SJSA1 (cell line): ENCODE measurements around the gene RAVER2. TPM values are rescaled to one million over a fixed set of nuclear protein-coding genes. Genes with fewer than 3 reads are reported as not detected.

Experiments used
- DNase-seq, 2 experiments: peaks; one replicate each; pipeline ENCODE4 v3.0.0-alpha.2; 2015 to 2020; ENCODE audit warnings: low spot score in 2 of 2, low read depth in 1 of 2
- H3K27ac ChIP-seq: fragments of 250-450 bp; sonication (Bioruptor Pico); 2 replicates; pipeline ENCODE4 v1.5.1; 2020; ENCODE audit warnings: mild to moderate bottlenecking, moderate library complexity
- H3K27me3 ChIP-seq: fragments of 250-450 bp; sonication (Bioruptor Pico); replicated peaks from 2 replicates; pipeline ENCODE4 v1.5.1; 2020; ENCODE audit warnings: mild to moderate bottlenecking, moderate library complexity
- H3K36me3 ChIP-seq: fragments of 250-450 bp; sonication (Bioruptor Pico); 2 replicates; pipeline ENCODE4 v1.5.1; 2020; ENCODE audit warnings: mild to moderate bottlenecking
- H3K4me1 ChIP-seq: fragments of 250-450 bp; sonication (Bioruptor Pico); replicated peaks from 2 replicates; pipeline ENCODE4 v1.6.1; 2021; ENCODE audit warnings: mild to moderate bottlenecking
- H3K4me3 ChIP-seq: fragments of 250-450 bp; sonication (Bioruptor Pico); 2 replicates; pipeline ENCODE4 v1.5.1; 2020; ENCODE audit warnings: mild to moderate bottlenecking
- H3K9me3 ChIP-seq: fragments of 250-450 bp; sonication (Bioruptor Pico); replicated peaks from 2 replicates; pipeline ENCODE4 v1.5.1; 2020; ENCODE audit warnings: mild to moderate bottlenecking
- total RNA-seq: library from RNA; depleted of rRNA; stranded (reverse); fragments of >200 nt; shearing (Covaris generic); gene quantifications from 2 replicates; pipeline ENCODE4 v1.2.3, GENCODE V29; 2014

Gene RAVER2
- total RNA-seq, 1 experiment from 2014 or later = 0.47 TPM

DNA sequence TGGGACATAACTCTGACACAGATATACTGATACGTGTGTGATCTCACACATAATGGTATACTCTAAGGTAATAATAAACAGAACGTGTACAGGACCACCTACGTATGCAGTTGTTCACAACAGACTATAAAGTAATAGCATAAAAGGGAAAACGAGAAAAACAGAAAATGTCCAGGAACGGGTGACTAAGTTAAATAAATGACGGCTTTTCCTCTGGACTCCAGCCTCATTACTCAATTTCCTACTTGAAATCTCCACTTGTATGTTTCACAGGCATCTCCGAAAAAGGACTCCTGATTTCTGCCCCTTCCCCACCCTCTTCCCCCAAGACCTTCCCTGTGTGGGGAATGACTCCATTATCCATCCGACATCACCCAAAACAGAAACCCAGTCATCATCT lies 126.4 kb downstream of the RAVER2 start:
- DNase-seq = no peak
- H3K4me3 ChIP-seq = no peak overlapping the region
- H3K9me3 ChIP-seq = no peaks in the 10 kb centered on the region
- no peak overlapping the region for H3K27ac ChIP-seq
- H3K36me3 ChIP-seq = peaks cover 68% of the 10 kb centered on the region
- no peaks in the 10 kb centered on the region for H3K4me1 ChIP-seq
- H3K27me3 ChIP-seq = no peaks in the 10 kb centered on the region

DNA sequence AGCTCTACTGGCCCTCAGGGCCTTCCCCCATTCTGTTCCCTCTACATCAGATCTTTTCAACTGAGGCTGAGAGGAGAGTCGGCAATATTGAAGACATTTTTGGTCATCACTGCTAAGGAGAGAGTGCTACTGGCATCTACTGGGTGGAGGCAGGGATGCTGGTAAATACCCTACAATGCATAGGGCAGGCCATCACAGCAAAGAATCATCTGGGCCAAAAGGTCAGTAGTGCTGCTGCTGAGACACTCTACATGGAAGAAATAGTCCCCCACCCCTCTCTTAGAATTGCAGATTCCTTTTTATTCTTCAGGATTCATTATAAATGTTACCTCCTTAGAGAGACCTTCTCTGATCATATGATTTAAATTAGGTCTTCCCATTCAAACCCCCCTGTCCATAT lies 127.2 kb downstream of the RAVER2 start:
- no peaks in the 10 kb centered on the region for H3K9me3 ChIP-seq
- H3K4me1 ChIP-seq = no peaks in the 10 kb centered on the region
- H3K27me3 ChIP-seq = no peaks in the 10 kb centered on the region
- no peak for DNase-seq
- H3K4me3 ChIP-seq = no peak overlapping the region
- H3K27ac ChIP-seq = no peak overlapping the region
- H3K36me3 ChIP-seq = peaks cover 66% of the 10 kb centered on the region

DNA sequence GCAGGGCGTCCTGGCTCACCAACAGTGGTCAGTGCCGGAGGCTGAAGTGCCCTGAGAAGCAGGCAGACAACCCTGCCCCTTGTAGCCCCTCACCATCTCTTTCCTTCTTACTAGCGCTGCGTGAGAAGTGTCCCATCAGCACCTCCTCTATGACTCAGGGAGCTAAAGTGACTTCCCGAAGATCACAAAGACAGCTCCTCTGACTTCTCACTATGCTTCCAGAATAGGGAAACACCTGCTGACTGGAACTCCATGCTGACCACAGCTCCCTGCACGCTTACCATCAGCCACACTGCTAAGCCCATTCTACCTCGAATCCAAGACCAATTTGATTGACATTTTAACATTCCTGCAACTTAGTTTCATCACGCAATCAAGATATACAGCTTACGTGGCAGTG lies 128.7 kb downstream of the RAVER2 start:
- H3K36me3 ChIP-seq = peaks cover 63% of the 10 kb centered on the region
- no peaks in the 10 kb centered on the region for H3K4me1 ChIP-seq
- no peak for DNase-seq
- H3K27ac ChIP-seq = no peak overlapping the region
- H3K9me3 ChIP-seq = no peaks in the 10 kb centered on the region
- no peaks in the 10 kb centered on the region for H3K27me3 ChIP-seq
- no peak overlapping the region for H3K4me3 ChIP-seq

DNA sequence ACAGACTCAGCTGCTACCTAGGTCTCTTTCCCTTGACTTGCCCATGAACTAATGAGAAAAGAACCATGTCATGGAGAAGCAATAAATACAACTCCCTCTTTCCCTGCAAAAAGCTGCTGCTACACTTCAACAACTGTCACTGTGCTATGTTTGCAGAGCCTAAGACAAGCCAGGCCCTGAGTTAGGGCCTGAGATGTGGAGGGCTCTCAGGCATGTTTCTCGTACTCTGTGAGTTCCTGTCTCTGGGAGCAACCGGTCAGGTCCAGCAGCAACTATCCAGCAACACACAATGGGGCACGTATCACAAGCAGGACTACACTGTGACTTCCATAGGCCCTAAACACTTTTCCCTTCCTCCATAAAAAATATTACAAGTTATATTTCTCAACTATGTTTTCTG lies 129.8 kb downstream of the RAVER2 start:
- Histone ChIP-seq H3K4me1 (no peaks in the 10 kb centered on the region), H3K27me3 (no peaks in the 10 kb centered on the region), H3K4me3 (no peak overlapping the region), H3K27ac (no peak overlapping the region), H3K36me3 (peaks cover 57% of the 10 kb centered on the region), H3K9me3 (no peaks in the 10 kb centered on the region)
- DNase-seq = no peak

DNA sequence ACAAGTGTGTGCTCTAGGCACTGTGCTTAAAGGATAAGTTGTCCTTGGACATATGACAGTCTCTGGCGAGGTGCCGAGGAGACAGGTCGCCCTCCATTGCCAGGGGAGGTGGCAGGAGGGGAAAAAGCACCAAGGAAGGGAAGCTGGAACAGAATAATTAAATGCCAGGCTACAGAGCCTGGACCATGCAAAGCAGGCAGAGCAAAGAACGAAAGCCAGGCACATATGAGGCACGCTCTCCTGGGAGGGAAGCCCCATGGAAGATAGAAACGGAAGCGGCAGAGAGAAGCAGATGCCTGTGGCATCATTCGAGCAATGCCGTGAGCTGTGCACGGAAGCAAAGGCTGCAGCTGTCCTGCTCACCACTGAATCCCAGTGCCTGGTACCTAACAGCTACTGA lies 130.2 kb downstream of the RAVER2 start:
- H3K4me1 ChIP-seq = no peaks in the 10 kb centered on the region
- no peak overlapping the region for H3K4me3 ChIP-seq
- H3K27me3 ChIP-seq = no peaks in the 10 kb centered on the region
- no peaks in the 10 kb centered on the region for H3K9me3 ChIP-seq
- H3K27ac ChIP-seq = no peak overlapping the region
- DNase-seq = no peak
- peaks cover 53% of the 10 kb centered on the region for H3K36me3 ChIP-seq

DNA sequence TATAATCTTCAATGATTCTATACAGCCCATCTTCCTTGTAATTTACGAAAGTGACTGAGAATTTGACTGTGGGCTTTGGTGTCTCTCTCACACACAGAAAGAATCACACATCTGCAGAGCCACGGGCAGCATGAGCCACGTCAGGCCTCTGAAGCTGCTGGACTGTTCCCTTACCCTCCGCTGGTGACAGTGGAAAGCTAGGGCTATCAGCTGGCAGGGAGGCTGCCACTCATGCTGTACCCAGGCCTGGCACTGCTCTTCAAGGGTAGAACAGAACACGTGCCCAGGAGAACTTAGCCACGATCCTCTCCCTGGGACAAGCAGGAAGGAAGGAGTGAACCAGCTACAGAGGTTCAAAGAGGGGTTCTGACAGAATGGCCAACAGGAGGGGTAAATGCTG lies 130.7 kb downstream of the RAVER2 start:
- H3K4me3 ChIP-seq = no peak overlapping the region
- H3K4me1 ChIP-seq = no peaks in the 10 kb centered on the region
- H3K9me3 ChIP-seq = no peaks in the 10 kb centered on the region
- H3K27me3 ChIP-seq = no peaks in the 10 kb centered on the region
- DNase-seq = no peak
- peaks cover 48% of the 10 kb centered on the region for H3K36me3 ChIP-seq
- no peak overlapping the region for H3K27ac ChIP-seq

DNA sequence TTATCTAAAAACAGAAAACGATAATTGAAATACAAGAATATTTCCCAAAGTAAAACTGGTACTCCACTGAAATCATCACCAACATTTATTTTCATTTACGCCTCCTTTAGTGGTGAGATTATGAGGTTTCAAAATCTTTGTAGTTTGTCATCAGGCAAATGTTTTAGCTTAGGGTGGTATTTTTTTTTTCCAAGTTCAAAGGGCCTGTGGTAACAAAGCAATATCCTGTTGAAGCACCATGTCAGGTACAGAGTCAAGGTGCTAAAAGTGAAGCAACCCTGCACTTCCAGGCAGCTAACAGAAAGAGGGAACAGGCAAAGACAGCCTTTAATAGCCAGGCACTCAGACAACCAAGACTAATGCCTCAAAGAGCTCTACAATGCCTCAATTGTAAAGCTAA lies 132.3 kb downstream of the RAVER2 start:
- no peak for DNase-seq
- no peak overlapping the region for H3K27ac ChIP-seq
- H3K9me3 ChIP-seq = no peaks in the 10 kb centered on the region
- H3K36me3 ChIP-seq = peaks cover 48% of the 10 kb centered on the region
- H3K27me3 ChIP-seq = no peaks in the 10 kb centered on the region
- no peak overlapping the region for H3K4me3 ChIP-seq
- H3K4me1 ChIP-seq = no peaks in the 10 kb centered on the region

DNA sequence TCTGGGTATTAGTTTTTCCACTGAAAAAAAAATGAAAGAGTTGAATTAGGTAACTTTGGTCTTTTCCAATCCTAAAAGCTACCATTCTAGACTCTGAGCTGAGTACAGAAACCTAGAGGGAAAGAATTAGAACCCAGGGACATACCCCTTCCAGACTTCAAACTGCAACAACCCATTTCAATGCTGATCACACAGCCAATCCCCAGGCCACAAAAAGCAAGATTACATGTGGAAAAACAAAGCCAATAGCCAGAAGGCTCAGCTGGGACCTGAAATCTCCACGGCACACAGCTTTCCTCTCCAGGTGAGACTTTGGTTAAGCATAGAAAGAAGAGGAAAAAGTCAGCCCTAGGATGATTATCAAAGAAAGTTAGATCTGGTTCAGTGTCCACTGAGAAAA lies 132.7 kb downstream of the RAVER2 start:
- Histone ChIP-seq H3K27ac (no peak overlapping the region), H3K4me1 (no peaks in the 10 kb centered on the region), H3K27me3 (no peaks in the 10 kb centered on the region), H3K9me3 (no peaks in the 10 kb centered on the region), H3K36me3 (peaks cover 48% of the 10 kb centered on the region), H3K4me3 (no peak overlapping the region)
- no peak for DNase-seq

DNA sequence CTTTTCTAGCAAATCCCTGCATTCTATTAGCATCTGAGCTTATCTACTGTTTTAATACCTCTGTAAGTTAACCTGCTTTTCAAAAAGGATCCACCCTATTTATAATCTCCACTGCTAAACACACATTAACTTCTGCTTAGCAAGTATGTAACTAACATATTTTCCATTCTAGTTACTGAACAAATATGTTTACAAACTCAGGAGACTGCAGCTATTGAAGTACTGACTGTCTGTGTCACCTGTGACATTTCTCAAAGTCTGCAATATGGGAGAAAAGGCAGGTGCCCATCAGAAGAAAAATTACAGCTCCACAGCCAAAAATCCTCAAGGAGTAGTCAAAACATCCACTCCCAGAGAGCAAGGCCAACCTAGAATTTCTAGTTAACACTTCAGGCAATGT lies 133.2 kb downstream of the RAVER2 start:
- Histone ChIP-seq H3K9me3 (no peaks in the 10 kb centered on the region), H3K27me3 (no peaks in the 10 kb centered on the region), H3K27ac (no peak overlapping the region), H3K4me1 (no peaks in the 10 kb centered on the region), H3K4me3 (no peak overlapping the region), H3K36me3 (peaks cover 43% of the 10 kb centered on the region)
- no peak for DNase-seq

DNA sequence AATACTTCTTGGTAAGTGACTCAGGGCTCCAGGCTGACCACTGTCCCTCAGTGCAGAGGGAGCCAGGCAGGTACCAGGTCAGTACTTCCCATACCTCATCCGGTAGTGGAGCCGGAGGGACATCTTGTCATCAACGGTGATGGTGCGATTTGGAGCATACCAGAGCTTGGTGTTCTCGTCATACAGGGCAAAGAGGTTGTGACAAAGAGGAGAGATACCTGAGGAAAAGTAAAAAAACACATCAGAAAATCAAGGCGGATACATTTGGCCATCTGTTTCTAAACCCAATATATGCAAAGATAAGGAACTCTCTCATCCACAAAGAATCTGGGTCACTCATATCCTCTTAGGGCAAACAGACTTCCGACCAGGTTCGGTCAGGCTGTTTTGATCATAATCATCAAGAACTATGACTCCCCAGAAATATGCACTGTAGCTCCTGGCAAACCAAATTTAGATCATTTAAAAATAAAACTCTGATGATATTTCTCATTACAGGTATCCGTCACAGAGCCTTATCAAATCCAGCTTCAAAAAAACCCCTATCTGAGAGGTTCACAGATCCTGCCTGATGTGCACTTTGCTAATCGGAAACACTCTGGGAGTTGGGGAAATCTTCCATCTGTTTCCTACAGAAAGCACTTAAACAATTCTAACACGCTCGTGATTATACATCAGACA lies 134.2 kb downstream of the RAVER2 start:
- H3K9me3 ChIP-seq = no peaks in the 10 kb centered on the region
- H3K27ac ChIP-seq = no peak overlapping the region
- no peaks in the 10 kb centered on the region for H3K27me3 ChIP-seq
- H3K4me3 ChIP-seq = no peak overlapping the region
- no peaks in the 10 kb centered on the region for H3K4me1 ChIP-seq
- peaks cover 33% of the 10 kb centered on the region for H3K36me3 ChIP-seq
- no peak for DNase-seq

DNA sequence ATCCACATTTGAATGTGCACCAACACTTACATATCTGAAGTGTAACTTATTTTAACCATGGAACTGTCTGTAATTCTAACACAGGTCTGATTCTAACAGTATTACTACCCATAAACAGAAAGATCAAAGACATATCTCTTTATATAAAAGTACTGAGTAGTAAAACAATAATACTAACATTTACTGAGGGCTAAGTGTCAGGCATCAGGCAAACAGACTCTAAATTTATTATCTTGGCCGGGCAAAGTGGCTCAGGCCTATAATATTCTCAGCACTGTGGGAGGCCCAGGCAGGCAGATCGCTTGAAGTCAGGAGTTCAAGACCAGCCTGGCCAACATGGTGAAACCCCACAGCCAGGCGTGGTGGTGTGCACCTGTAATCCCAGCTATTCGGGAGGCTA lies 135.6 kb downstream of the RAVER2 start:
- H3K27ac ChIP-seq = no peak overlapping the region
- DNase-seq = no peak
- no peaks in the 10 kb centered on the region for H3K27me3 ChIP-seq

DNA sequence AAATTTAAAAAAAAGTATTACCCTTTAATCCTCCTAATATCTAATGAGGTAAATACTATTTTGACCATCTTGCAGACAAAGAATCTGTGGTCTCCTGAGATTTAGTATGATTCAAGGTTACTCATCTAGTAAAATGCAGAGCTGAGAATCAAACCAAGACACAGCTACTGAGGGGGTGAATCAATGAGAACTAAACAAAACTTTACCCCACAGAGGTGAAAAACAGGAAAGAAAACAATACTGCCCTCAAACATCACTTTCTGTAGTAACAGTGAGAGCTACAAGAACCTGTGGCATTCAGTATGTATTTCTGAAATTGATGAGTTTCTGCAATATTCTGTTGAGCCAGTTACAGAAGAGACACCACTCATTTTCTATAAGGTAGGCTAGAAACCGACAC lies 136.4 kb downstream of the RAVER2 start:
- Histone ChIP-seq H3K4me1 (no peaks in the 10 kb centered on the region), H3K4me3 (no peak overlapping the region), H3K36me3 (peaks cover 17% of the 10 kb centered on the region), H3K27ac (no peak overlapping the region), H3K27me3 (no peaks in the 10 kb centered on the region), H3K9me3 (no peaks in the 10 kb centered on the region)
- no peak for DNase-seq

More for the DNA sequence above, 135.6 kb downstream of the RAVER2 start:
- Histone ChIP-seq H3K4me3 (no peak overlapping the region), H3K4me1 (no peaks in the 10 kb centered on the region), H3K36me3 (peaks cover 20% of the 10 kb centered on the region), H3K9me3 (no peaks in the 10 kb centered on the region)
